Smooth muscle cell (in vitro differentiated cells): ENCODE data around the gene COX10. TPM values are rescaled to one million over a fixed set of nuclear protein-coding genes. Genes with fewer than 3 reads are reported as not detected.
A peak's percentile ranks its signal among the peaks of the same experiment; 100 is the strongest.

Experiments used
- DNase-seq: peaks from one replicate; lab custom pipeline; 2025; ENCODE audit not compliant: unreplicated experiment; lab: John Stamatoyannopoulos, UW
- H2AFZ ChIP-seq: fragments of 200-600 bp; sonication (generic); 2 replicates; pipeline ENCODE4 v1.6.0; 2016; ENCODE audit warnings: antibody characterized with exemption, low read depth, mild to moderate bottlenecking
- H3F3A ChIP-seq: fragments of 200-600 bp; sonication (generic); 2 replicates; pipeline ENCODE4 v1.6.0; 2017; ENCODE audit warnings: antibody characterized with exemption, low read depth
- H3K27ac ChIP-seq: fragments of 200-600 bp; sonication (generic); 2 replicates; pipeline ENCODE4 v1.5.1; 2016; ENCODE audit warnings: low read depth, mild to moderate bottlenecking
- H3K27me3 ChIP-seq: fragments of 200-600 bp; sonication (generic); 2 replicates; pipeline ENCODE4 v1.6.1; 2016; ENCODE audit warnings: low read depth, mild to moderate bottlenecking
- H3K36me3 ChIP-seq: fragments of 200-600 bp; sonication (generic); 2 replicates; pipeline ENCODE4 v1.5.1; 2016; ENCODE audit warnings: low read depth
- H3K4me1 ChIP-seq: fragments of 200-600 bp; sonication (generic); 2 replicates; pipeline ENCODE4 v1.5.1; 2016; ENCODE audit warnings: low read depth
- H3K4me2 ChIP-seq: fragments of 200-600 bp; sonication (generic); 2 replicates; pipeline ENCODE4 v1.6.0; 2016; ENCODE audit warnings: mild to moderate bottlenecking
- H3K4me3 ChIP-seq: fragments of 200-600 bp; sonication (generic); 2 replicates; pipeline ENCODE4 v1.5.1; 2016; ENCODE audit warnings: mild to moderate bottlenecking
- H3K79me2 ChIP-seq: fragments of 200-600 bp; sonication (generic); 2 replicates; pipeline ENCODE4 v1.6.0; 2016; ENCODE audit warnings: low read depth, mild to moderate bottlenecking
- H3K9ac ChIP-seq: fragments of 200-600 bp; sonication (generic); 2 replicates; pipeline ENCODE4 v1.6.0; 2016; ENCODE audit warnings: low read depth
- H3K9me3 ChIP-seq: fragments of 200-600 bp; sonication (generic); replicated peaks from 2 replicates; pipeline ENCODE4 v1.5.1; 2016; ENCODE audit warnings: low read depth
- H4K20me1 ChIP-seq: fragments of 200-600 bp; sonication (generic); 2 replicates; pipeline ENCODE4 v1.6.0; 2016; ENCODE audit warnings: low read depth
- CTCF ChIP-seq: fragments of 200-600 bp; sonication (generic); IDR thresholded peaks from 2 replicates; pipeline ENCODE4 v1.5.1; 2017; ENCODE audit warnings: borderline replicate concordance, mild to moderate bottlenecking, antibody characterized with exemption; ENCODE audit not compliant: insufficient read depth, poor library complexity, severe bottlenecking
- WGBS: methylation state at CpG from one replicate; pipeline ENCODE4 v1.1.7; 2016; ENCODE audit warnings: low lambda C conversion rate; 5-methylcytosine and 5-hydroxymethylcytosine counted together
- polyA plus RNA-seq: library from polyadenylated mRNA; unstranded; fragments of >200 nt; fragmentation: Nextera tagmentation; extraction: Ambion mirVana; gene quantifications from 2 replicates; pipeline ENCODE4 v1.2.1, GENCODE V29; 2016
- total RNA-seq: library from RNA; depleted of rRNA; stranded (reverse); fragments of >200 nt; gene quantifications from 2 replicates; pipeline ENCODE4 v1.2.3, GENCODE V29; 2014

The COX10 gene
- total and polyA plus RNA-seq, 2 experiments from 2014 or later, result 15.1 to 18.4 TPM

GRCh38 chr17:14201021-14201987 is 132.0 kb downstream of the COX10 start:
- Histone ChIP-seq H3K4me2 (peak overlapping the region; percentile 40), H3K79me2 (no peaks in the 10 kb centered on the region), H3K9me3 (no peaks in the 10 kb centered on the region), H3K9ac (no peak overlapping the region), H3K4me1 (peaks cover 6% of the 10 kb centered on the region), H4K20me1 (no peaks in the 10 kb centered on the region), H3K27me3 (no peaks in the 10 kb centered on the region), H3F3A (peaks cover 13% of the 10 kb centered on the region), H2AFZ (no peak overlapping the region), H3K36me3 (no peaks in the 10 kb centered on the region), H3K27ac (no peak overlapping the region), H3K4me3 (no peak overlapping the region)
- no peak for TF ChIP-seq CTCF
- WGBS, result 47% methylated on average over 10 of the region's 10 CpGs
- DNase-seq, result no peak

- no peaks in the 10 kb centered on the region for H3K9me3 ChIP-seq
- H3K36me3 ChIP-seq, result no peaks in the 10 kb centered on the region
- DNase-seq, result no peak
- no peaks in the 10 kb centered on the region for H3K79me2 ChIP-seq
- H3K4me3 ChIP-seq, result no peak overlapping the region
- H3K27me3 ChIP-seq, result no peaks in the 10 kb centered on the region
- peaks cover 6% of the 10 kb centered on the region for H3K4me1 ChIP-seq
- no peaks in the 10 kb centered on the region for H4K20me1 ChIP-seq
- no peak overlapping the region for H3K27ac ChIP-seq
- no peak for TF ChIP-seq CTCF
- H3K4me2 ChIP-seq, result peak overlapping the region; percentile 40
- 99% methylated on average over 4 of the region's 4 CpGs for WGBS
- H3F3A ChIP-seq, result peaks cover 13% of the 10 kb centered on the region
- no peak overlapping the region for H3K9ac ChIP-seq
- no peak overlapping the region for H2AFZ ChIP-seq
Observed at GRCh38 chr17:14201988-14202380, 132.7 kb downstream of the COX10 start.

GRCh38 chr17:14202388-14203166 is 133.3 kb downstream of the COX10 start:
- H2AFZ ChIP-seq, result no peak overlapping the region
- 97% methylated on average over 10 of the region's 10 CpGs for WGBS
- H3K36me3 ChIP-seq, result no peaks in the 10 kb centered on the region
- H3K79me2 ChIP-seq, result no peaks in the 10 kb centered on the region
- H4K20me1 ChIP-seq, result no peaks in the 10 kb centered on the region
- no peaks in the 10 kb centered on the region for H3K27me3 ChIP-seq
- DNase-seq, result no peak
- no peaks in the 10 kb centered on the region for H3K9me3 ChIP-seq
- H3F3A ChIP-seq, result peaks cover 8% of the 10 kb centered on the region
- H3K4me1 ChIP-seq, result peaks cover 6% of the 10 kb centered on the region
- H3K4me2 ChIP-seq, result no peak overlapping the region
- H3K4me3 ChIP-seq, result no peak overlapping the region
- H3K27ac ChIP-seq, result no peak overlapping the region
- no peak for TF ChIP-seq CTCF
- no peak overlapping the region for H3K9ac ChIP-seq
